ENCODE data around the gene PID1. TPM values are rescaled to one million over a fixed set of nuclear protein-coding genes. Genes with fewer than 3 reads are reported as not detected.

PID1 gene
- total and polyA plus RNA-seq, 7 donors, result 19.7 to 83.6 (median 67.3) TPM

- no peak overlapping the region for H3K27ac ChIP-seq
- intact Hi-C loops (cut with DNase I), result no loop called here
- H3K4me1 ChIP-seq, result peaks cover 0 to 8% (median 0%) of the 10 kb centered on the region in 4 donors
- H3K9me3 ChIP-seq, result no peaks in the 10 kb centered on the region
- no peak overlapping the region for H3K4me3 ChIP-seq
- WGBS, 2 donors, result 81 to 90% methylated on average over 4 of the region's 4 CpGs
- H3K36me3 ChIP-seq, result no peaks in the 10 kb centered on the region
- no peaks in the 10 kb centered on the region for H3K27me3 ChIP-seq
- no peak for TF ChIP-seq EP300 (IDR thresholded peaks at IDR 0.05)
- DNase-seq, result no peak
These were observed 143.6 kb downstream of the PID1 start for GRCh38 chr2:229127471-229127870.

DNA sequence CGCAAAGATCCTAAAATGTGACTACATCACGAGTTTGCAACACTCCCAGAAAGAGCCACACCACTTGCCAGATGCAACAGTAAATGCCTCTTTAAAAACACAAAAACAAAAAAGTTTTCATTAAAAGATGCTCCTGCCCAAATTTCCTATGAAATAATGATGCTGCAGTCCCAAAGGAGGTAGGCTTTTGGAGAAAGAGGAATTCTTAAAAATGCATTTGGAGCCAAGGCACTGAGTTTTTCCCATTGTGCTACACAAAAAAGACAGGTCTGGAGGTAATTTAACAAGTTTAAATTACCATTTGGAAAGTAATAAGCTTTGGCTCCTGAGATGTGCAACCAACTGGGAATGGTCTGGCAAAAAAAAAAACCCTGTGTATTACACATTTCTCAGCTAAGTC is 145.0 kb downstream of the PID1 start:
- TF ChIP-seq POLR2AphosphoS5 (IDR thresholded peaks at IDR 0.05), result no peak
- TF ChIP-seq EP300 (IDR thresholded peaks at IDR 0.05), result no peak
- TF ChIP-seq, protein P1, sequence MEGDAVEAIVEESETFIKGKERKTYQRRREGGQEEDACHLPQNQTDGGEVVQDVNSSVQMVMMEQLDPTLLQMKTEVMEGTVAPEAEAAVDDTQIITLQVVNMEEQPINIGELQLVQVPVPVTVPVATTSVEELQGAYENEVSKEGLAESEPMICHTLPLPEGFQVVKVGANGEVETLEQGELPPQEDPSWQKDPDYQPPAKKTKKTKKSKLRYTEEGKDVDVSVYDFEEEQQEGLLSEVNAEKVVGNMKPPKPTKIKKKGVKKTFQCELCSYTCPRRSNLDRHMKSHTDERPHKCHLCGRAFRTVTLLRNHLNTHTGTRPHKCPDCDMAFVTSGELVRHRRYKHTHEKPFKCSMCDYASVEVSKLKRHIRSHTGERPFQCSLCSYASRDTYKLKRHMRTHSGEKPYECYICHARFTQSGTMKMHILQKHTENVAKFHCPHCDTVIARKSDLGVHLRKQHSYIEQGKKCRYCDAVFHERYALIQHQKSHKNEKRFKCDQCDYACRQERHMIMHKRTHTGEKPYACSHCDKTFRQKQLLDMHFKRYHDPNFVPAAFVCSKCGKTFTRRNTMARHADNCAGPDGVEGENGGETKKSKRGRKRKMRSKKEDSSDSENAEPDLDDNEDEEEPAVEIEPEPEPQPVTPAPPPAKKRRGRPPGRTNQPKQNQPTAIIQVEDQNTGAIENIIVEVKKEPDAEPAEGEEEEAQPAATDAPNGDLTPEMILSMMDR (IDR thresholded peaks at IDR 0.05), result no peak
- no peak for TF ChIP-seq POLR2A (IDR thresholded peaks at IDR 0.05)
- Histone ChIP-seq H3K27ac (no peak overlapping the region), H3K9me3 (no peaks in the 10 kb centered on the region), H3K27me3 (no peaks in the 10 kb centered on the region), H3K36me3 (no peaks in the 10 kb centered on the region), H3K4me1 (peaks cover 0 to 8% (median 0%) of the 10 kb centered on the region in 4 donors), H3K4me3 (no peak overlapping the region)
- 82 to 85% methylated on average over 2 of the region's 2 CpGs for WGBS, 2 donors
- intact Hi-C loops (cut with DNase I), result no loop called here
- DNase-seq, result no peak

DNA sequence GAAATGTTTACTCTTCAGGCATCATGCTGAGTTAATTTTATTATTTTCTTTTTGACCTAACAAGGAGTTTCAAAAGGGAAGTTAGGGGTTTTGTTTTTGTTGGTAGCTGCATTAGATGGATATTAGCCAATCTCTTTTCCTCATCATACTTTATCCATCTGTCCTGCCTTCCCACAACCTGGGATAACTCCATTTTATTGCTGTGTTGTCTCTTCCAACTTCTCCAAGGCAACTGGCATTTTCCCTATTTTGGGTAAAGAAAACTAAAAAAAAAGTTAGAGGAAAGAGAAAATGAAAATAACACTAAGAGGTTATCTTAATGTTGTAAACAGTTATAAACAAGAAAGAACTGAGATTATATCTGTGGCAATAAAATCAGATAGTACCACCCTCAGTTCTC is 147.0 kb downstream of the PID1 start:
- no peak overlapping the region for H3K4me3 ChIP-seq
- TF ChIP-seq POLR2A (IDR thresholded peaks at IDR 0.05) (no peak), EP300 (IDR thresholded peaks at IDR 0.05) (no peak), POLR2AphosphoS5 (IDR thresholded peaks at IDR 0.05) (no peak)
- TF ChIP-seq, protein P1 (IDR thresholded peaks at IDR 0.05), result no peak
- DNase-seq, result no peak
- no peaks in the 10 kb centered on the region for H3K27me3 ChIP-seq
- H3K27ac ChIP-seq, result no peak overlapping the region
- H3K4me1 ChIP-seq, result no peaks in the 10 kb centered on the region
- H3K9me3 ChIP-seq, result no peaks in the 10 kb centered on the region
- intact Hi-C loops (cut with DNase I), result no loop called here
- no peaks in the 10 kb centered on the region for H3K36me3 ChIP-seq

DNA sequence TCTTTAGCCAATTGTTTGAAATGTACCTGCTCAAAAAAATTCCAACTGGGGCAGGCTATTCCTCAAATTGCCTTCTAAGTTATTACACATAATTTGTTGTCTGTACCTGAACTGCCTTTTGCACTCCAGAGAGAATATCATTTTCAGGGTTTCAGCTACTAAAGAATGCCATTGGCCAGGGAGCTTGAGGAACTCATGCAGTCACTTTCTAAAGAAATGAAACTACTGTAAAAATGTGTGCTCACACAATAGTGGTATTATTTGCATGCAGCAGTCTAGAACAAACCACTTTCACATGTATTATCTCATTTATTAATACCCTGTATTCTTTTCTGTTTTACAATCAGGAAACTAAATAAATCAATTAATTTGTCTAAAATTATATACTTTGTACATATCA is 152.2 kb downstream of the PID1 start:
- Histone ChIP-seq H3K9me3 (no peaks in the 10 kb centered on the region), H3K27ac (no peak overlapping the region), H3K27me3 (no peaks in the 10 kb centered on the region), H3K4me1 (no peaks in the 10 kb centered on the region), H3K36me3 (no peaks in the 10 kb centered on the region), H3K4me3 (no peak overlapping the region)
- no peak for DNase-seq
- no peak for TF ChIP-seq EP300 (IDR thresholded peaks at IDR 0.05)
- no peak for TF ChIP-seq POLR2A (IDR thresholded peaks at IDR 0.05)
- TF ChIP-seq POLR2AphosphoS5 (IDR thresholded peaks at IDR 0.05), result no peak
- TF ChIP-seq, protein P1 (IDR thresholded peaks at IDR 0.05), result no peak
- intact Hi-C loops (cut with DNase I), result no loop called here

- Histone ChIP-seq H3K36me3 (no peaks in the 10 kb centered on the region), H3K27me3 (no peaks in the 10 kb centered on the region), H3K4me3 (no peak overlapping the region), H3K27ac (no peak overlapping the region), H3K9me3 (no peaks in the 10 kb centered on the region), H3K4me1 (no peaks in the 10 kb centered on the region)
- TF ChIP-seq POLR2AphosphoS5 (IDR thresholded peaks at IDR 0.05) (no peak), EP300 (IDR thresholded peaks at IDR 0.05) (no peak), POLR2A (IDR thresholded peaks at IDR 0.05) (no peak)
- TF ChIP-seq, protein P1 (IDR thresholded peaks at IDR 0.05), result no peak
- intact Hi-C loops (cut with DNase I), result no loop called here
- DNase-seq, result no peak
- 84 to 92% methylated on average over 4 of the region's 4 CpGs for WGBS, 2 donors
These were observed 152.8 kb downstream of the PID1 start for GRCh38 chr2:229118336-229118735.

All from sigmoid colon (tissue), 7 donors.